Adrenal gland (tissue), 5 donors: ENCODE data around the gene MROH8.

ENCODE experiments used
- POLR2A ChIP-seq, 2 donors: fragments of 450-650 bp; IDR thresholded peaks; one replicate each; pipeline ENCODE4 v1.6.1; 2017; ENCODE audit warnings: antibody characterized with exemption in 2 of 2, mild to moderate bottlenecking in 2 of 2, moderate library complexity in 1 of 2
- TF ChIP-seq, protein P1 (sequence below), 6 experiments: fragments of 450-650 bp in 4 of 6; fragments of 200-600 bp in 2 of 6; sonication (generic) in 1 of 6; IDR thresholded peaks; 1 replicate in 5 of 6; 2 replicates in 1 of 6; pipeline versions ENCODE4 v1.5.1 to v1.8.0; 2016 to 2021; ENCODE audit warnings: antibody characterized with exemption in 6 of 6, mild to moderate bottlenecking in 2 of 6, moderate library complexity in 1 of 6
- donor health status: DM: no; HTN: no; CAD: no.

DNA sequence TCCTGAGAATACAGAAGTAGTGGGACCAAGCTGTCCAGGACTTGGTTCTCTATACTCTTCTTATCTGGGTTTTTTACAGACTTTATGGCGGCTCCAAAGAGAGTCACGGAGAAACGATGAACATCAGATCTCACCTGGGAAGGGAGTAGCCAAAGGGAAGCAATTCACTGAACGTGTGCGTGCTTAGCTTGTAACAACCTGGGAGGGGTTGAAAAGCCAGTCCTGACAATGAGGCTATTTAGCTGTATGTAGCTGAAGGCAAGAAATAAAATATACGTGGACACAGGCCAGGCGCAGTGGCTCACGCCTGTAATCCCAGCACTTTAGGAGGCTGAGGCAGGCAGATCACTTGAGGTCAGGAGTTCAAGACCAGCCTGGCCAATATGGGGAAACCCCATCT lies 65.3 kb downstream of the MROH8 start:
- TF ChIP-seq, protein P1, sequence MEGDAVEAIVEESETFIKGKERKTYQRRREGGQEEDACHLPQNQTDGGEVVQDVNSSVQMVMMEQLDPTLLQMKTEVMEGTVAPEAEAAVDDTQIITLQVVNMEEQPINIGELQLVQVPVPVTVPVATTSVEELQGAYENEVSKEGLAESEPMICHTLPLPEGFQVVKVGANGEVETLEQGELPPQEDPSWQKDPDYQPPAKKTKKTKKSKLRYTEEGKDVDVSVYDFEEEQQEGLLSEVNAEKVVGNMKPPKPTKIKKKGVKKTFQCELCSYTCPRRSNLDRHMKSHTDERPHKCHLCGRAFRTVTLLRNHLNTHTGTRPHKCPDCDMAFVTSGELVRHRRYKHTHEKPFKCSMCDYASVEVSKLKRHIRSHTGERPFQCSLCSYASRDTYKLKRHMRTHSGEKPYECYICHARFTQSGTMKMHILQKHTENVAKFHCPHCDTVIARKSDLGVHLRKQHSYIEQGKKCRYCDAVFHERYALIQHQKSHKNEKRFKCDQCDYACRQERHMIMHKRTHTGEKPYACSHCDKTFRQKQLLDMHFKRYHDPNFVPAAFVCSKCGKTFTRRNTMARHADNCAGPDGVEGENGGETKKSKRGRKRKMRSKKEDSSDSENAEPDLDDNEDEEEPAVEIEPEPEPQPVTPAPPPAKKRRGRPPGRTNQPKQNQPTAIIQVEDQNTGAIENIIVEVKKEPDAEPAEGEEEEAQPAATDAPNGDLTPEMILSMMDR (IDR thresholded peaks at IDR 0.05): no peak
- no peak for TF ChIP-seq POLR2A (IDR thresholded peaks at IDR 0.05)
